SK-N-MC (cell line): ENCODE measurements around the gene NAP1L4.

Experiments used
- EZH2 ChIP-seq: fragments of 200-600 bp; sonication (generic); IDR thresholded peaks from one replicate; pipeline ENCODE4 v1.6.1; 2017; ENCODE audit warnings: antibody characterized with exemption
- POLR2AphosphoS5 ChIP-seq: IDR thresholded peaks from 2 replicates; pipeline ENCODE4 v1.6.1; 2012; ENCODE audit warnings: mild to moderate bottlenecking, low read depth, low read length, borderline replicate concordance

DNA sequence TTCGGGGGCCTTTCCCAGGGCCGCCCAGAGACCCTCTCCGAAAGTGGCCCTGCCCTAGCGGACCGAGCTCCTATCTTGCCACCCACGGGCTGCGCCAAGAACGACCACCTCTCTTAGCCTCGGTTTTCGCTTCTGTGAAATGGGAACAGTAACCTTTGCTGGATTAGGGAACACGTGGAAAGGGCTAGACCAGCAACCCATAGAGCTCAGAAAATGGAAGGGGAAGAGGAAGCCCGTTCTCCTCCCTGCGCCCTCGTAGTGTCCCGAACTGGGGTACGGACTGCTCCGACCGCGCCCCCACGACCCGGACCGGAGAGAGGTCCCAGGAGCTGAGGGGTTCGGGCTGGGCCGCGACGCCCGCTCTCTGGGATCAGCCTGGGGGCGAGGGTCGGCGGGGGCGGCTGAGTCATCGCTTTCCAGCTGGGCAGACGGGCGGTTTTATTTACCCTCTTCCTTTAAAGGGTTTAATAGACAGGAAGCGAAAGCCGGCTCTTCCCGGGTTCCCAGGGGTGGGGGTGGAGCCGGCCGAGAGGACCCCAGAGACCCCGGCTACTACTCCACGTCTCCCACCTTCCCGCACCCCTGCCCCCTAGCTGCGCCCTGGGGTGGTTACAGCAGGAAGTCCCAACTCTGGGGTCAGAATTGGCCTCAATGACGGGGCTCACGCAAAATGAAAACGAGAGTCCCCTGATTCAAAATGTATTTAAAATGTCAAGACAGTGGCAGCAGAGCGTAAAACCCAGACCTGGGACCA lies 62.0 kb downstream of the NAP1L4 start:
- TF ChIP-seq EZH2 (no peak), POLR2AphosphoS5 (no peak)
